ENCODE results near the gene MTHFD1L. TPM values are rescaled to one million over a fixed set of nuclear protein-coding genes. Genes with fewer than 3 reads are reported as not detected.

The MTHFD1L gene
- total and polyA plus RNA-seq, 3 donors from 2014 or later: 23.4 to 35.3 (median 29.5) TPM

DNA sequence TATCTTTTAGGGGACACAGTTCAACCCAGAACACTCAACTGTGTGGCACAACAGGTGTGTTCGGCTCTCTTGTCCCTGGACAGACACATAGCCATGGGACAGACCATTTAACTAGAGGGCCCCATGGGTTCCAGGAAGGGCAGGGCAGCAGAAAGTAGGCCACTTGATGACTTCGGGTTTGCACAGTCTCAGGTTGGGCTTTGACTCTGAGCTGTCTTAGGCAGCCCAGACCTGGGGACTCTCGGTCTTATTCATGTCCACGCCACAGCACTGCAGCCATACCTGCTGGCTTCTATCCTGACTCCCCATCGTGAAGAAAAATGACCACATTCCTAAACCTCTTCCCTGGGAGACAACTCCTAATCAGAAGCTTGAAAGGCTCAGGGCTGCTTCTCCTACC lies 228.2 kb downstream of the MTHFD1L start:
- intact Hi-C loops (cut with DNase I; ENCODE audit: low total_unique reads): no loop called here
- WGBS, 2 donors: 85 to 86% methylated on average over 5 of the region's 5 CpGs
- Histone ChIP-seq H3K27ac (no peak overlapping the region), H3K36me3 (ENCODE audit: low read depth, missing control alignments) (no peaks in the 10 kb centered on the region), H3K9me3 (no peaks in the 10 kb centered on the region), H3K4me1 (no peaks in the 10 kb centered on the region), H3K4me3 (no peak overlapping the region), H3K27me3 (no peaks in the 10 kb centered on the region)
- no peak for DNase-seq
- TF ChIP-seq POLR2A (IDR thresholded peaks at IDR 0.05): no peak
- TF ChIP-seq, protein P1, sequence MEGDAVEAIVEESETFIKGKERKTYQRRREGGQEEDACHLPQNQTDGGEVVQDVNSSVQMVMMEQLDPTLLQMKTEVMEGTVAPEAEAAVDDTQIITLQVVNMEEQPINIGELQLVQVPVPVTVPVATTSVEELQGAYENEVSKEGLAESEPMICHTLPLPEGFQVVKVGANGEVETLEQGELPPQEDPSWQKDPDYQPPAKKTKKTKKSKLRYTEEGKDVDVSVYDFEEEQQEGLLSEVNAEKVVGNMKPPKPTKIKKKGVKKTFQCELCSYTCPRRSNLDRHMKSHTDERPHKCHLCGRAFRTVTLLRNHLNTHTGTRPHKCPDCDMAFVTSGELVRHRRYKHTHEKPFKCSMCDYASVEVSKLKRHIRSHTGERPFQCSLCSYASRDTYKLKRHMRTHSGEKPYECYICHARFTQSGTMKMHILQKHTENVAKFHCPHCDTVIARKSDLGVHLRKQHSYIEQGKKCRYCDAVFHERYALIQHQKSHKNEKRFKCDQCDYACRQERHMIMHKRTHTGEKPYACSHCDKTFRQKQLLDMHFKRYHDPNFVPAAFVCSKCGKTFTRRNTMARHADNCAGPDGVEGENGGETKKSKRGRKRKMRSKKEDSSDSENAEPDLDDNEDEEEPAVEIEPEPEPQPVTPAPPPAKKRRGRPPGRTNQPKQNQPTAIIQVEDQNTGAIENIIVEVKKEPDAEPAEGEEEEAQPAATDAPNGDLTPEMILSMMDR (IDR thresholded peaks at IDR 0.05): no peak

- no peak for DNase-seq
- H3K4me1 ChIP-seq: no peaks in the 10 kb centered on the region
- WGBS, 2 donors: 94 to 96% methylated on average over 5 to 6 of the region's 6 CpGs
- H3K27me3 ChIP-seq: no peaks in the 10 kb centered on the region
- no peaks in the 10 kb centered on the region for H3K9me3 ChIP-seq
- TF ChIP-seq POLR2A (IDR thresholded peaks at IDR 0.05): no peak
- TF ChIP-seq, protein P1 (IDR thresholded peaks at IDR 0.05): no peak
- no peak overlapping the region for H3K27ac ChIP-seq
- no peak overlapping the region for H3K4me3 ChIP-seq
- no peaks in the 10 kb centered on the region for H3K36me3 ChIP-seq (ENCODE audit: low read depth, missing control alignments)
- intact Hi-C loops (cut with DNase I; ENCODE audit: low total_unique reads): no loop called here
Observed at GRCh38 chr6:151095538-151096254, 230.2 kb downstream of the MTHFD1L start.

DNA sequence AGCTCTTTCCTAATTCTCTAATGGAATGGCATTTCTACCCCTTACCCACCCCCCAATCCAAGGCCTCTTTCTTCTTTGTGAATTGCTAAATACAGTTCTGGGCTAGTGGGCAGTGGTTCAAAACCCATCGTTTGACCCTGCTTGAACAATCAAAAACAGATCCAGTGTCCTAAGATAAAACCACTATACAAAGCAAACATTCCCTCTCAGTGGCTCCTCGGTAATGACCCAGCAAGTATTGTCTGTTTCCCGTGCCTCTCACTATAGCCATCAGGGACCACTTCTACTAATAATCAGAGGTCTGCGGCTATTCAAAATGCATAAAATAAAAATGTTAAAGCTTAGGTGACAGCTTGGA lies 230.7 kb downstream of the MTHFD1L start:
- H3K4me1 ChIP-seq: peaks cover 4% of the 10 kb centered on the region
- H3K27ac ChIP-seq: no peak overlapping the region
- H3K9me3 ChIP-seq: no peaks in the 10 kb centered on the region
- no peak for TF ChIP-seq POLR2A (IDR thresholded peaks at IDR 0.05)
- TF ChIP-seq, protein P1 (IDR thresholded peaks at IDR 0.05): no peak
- no peaks in the 10 kb centered on the region for H3K27me3 ChIP-seq
- intact Hi-C loops (cut with DNase I; ENCODE audit: low total_unique reads): no loop called here
- no peak for DNase-seq
- H3K36me3 ChIP-seq (ENCODE audit: low read depth, missing control alignments): no peaks in the 10 kb centered on the region
- 78% methylated on average over 4 of the region's 4 CpGs for WGBS, 2 donors
- H3K4me3 ChIP-seq: no peak overlapping the region

DNA sequence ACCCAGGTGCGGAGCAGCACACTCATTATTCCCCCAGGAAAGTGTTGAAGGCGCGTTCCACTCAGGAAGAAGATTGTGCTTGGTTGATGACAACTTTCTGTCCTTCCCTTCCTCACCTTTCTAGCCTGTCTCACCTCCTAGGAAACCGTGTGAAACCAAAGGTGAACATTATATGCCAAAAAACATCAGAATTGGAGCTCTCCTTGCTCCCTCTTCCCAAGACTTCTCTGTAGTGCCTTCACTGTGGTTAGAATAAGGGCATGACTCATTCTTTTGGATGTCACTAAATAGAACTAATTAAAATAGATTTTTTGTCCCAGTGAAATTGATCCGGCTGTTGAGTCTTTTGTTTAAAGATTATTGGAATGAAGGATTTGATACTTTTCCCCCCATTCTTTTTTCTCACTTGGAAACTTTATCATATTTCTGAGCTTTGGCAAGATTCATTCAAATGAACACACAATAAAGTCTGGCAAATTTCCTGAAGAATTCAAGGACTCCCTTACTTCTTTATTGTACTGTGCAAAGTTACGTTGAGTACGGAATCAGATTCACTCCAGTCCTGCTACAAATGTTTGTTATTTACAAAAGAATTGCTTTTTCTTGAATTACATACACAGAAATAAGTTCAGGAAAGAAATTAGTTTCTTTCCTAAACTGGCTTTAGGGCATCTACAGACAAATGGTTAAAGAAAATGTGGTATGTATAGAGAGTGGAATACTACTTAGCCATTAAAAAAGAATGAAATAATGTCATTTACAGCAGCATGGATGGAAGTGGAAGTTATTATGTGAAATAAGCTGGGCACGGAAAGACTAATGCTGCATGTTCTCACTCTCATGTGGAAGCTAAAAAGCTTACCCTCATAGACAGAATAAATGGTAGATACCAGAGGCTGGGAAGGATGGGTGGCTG lies 231.4 kb downstream of the MTHFD1L start:
- Histone ChIP-seq H3K27me3 (no peaks in the 10 kb centered on the region), H3K36me3 (ENCODE audit: low read depth, missing control alignments) (no peaks in the 10 kb centered on the region), H3K9me3 (no peaks in the 10 kb centered on the region), H3K4me1 (peaks cover 9% of the 10 kb centered on the region), H3K4me3 (no peak overlapping the region), H3K27ac (no peak overlapping the region)
- DNase-seq: no peak
- TF ChIP-seq, protein P1 (IDR thresholded peaks at IDR 0.05): no peak
- no peak for TF ChIP-seq POLR2A (IDR thresholded peaks at IDR 0.05)
- WGBS, 2 donors: 81 to 92% methylated on average over 8 of the region's 8 CpGs
- intact Hi-C loops (cut with DNase I; ENCODE audit: low total_unique reads): no loop called here
